HepG2 (cell line): ENCODE measurements around the gene PIP5K1C.

Experiments
- CEBPB ChIP-seq: IDR thresholded peaks from 2 replicates; pipeline ENCODE4 v1.6.1; 2011; ENCODE audit warnings: low read depth, low read length, improper control_type of control experiment, borderline replicate concordance
- FOSL1 ChIP-seq: sonication (generic); formaldehyde crosslinking; IDR thresholded peaks from 2 replicates; pipeline ENCODE4 v1.9.0; 2021; ENCODE audit warnings: missing genetic modification reagents, borderline replicate concordance
- POLR2AphosphoS5 ChIP-seq: IDR thresholded peaks from 2 replicates; pipeline ENCODE4 v1.6.1; 2012; ENCODE audit warnings: low read depth, low read length
- RELA ChIP-seq: sonication (generic); formaldehyde crosslinking; IDR thresholded peaks from 2 replicates; pipeline ENCODE4 v1.4.0; 2020; ENCODE audit warnings: missing genetic modification reagents
- TERF1 ChIP-seq: sonication (generic); formaldehyde crosslinking; IDR thresholded peaks from 2 replicates; pipeline ENCODE4 v1.8.0; 2022; ENCODE audit warnings: mild to moderate bottlenecking, missing genetic modification reagents, moderate library complexity
- ZNF773 ChIP-seq: sonication (generic); formaldehyde crosslinking; IDR thresholded peaks from 2 replicates; pipeline ENCODE4 v1.4.0; 2020; ENCODE audit warnings: missing genetic modification reagents, borderline replicate concordance
- ZSCAN21 ChIP-seq: sonication (generic); formaldehyde crosslinking; IDR thresholded peaks from 2 replicates; pipeline ENCODE4 v1.8.0; 2022; ENCODE audit warnings: mild to moderate bottlenecking, missing genetic modification reagents, moderate library complexity, borderline replicate concordance
- TF ChIP-seq, protein P1 (sequence below): sonication (generic); formaldehyde crosslinking; IDR thresholded peaks from 2 replicates; pipeline ENCODE4 v1.5.0; 2020; ENCODE audit warnings: mild to moderate bottlenecking, missing genetic modification reagents, moderate library complexity
- TF ChIP-seq, protein P2 (sequence below): sonication (generic); formaldehyde crosslinking; IDR thresholded peaks from 2 replicates; pipeline ENCODE4 v1.4.0; 2020; ENCODE audit warnings: missing genetic modification reagents, borderline replicate concordance

DNA sequence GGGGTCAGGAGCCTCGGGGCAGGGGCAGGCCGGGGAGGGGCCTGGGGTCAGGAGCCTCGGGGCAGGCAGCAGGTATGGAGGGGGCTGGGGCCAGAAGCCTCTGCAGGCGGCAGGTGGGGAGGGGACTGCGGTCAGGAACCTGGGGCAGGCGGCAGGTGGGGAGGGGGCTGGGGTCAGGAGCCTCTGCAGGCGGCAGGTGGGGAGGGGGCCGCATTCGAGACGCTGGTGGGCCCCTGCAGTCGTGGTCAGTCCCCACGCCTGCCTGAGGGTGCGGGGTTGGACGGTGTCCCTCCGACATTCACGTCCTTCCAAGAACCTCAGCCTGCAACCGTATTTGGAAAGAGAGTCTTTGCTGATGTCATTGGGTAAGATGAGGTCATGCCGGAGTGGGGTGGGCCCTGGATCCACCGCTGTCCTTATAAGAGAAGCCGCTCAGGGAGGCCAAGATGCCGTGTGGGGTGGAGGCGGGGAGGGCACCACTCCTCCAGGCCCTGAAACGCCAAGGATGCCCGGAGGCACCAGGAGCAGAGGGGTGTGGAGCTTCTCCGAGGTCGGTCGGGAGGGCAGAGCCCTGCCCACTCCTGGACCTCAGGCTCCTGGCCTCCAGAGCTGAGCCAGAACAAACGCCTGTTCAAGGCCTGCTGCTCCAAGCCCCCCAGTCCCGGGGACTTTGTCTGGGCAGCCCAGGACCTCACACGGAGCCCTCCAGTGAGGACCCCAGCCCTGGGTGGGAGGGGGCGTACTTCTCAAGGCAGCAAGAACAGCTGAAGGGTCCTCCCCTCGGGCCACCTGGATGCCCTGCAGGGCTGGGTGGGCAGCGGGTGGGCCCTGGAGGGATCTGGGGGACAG is 30.1 kb downstream of the PIP5K1C start:
- no peak for TF ChIP-seq ZNF773 (CRISPR knock-in tag)
- no peak for TF ChIP-seq FOSL1
- TF ChIP-seq, protein P1, sequence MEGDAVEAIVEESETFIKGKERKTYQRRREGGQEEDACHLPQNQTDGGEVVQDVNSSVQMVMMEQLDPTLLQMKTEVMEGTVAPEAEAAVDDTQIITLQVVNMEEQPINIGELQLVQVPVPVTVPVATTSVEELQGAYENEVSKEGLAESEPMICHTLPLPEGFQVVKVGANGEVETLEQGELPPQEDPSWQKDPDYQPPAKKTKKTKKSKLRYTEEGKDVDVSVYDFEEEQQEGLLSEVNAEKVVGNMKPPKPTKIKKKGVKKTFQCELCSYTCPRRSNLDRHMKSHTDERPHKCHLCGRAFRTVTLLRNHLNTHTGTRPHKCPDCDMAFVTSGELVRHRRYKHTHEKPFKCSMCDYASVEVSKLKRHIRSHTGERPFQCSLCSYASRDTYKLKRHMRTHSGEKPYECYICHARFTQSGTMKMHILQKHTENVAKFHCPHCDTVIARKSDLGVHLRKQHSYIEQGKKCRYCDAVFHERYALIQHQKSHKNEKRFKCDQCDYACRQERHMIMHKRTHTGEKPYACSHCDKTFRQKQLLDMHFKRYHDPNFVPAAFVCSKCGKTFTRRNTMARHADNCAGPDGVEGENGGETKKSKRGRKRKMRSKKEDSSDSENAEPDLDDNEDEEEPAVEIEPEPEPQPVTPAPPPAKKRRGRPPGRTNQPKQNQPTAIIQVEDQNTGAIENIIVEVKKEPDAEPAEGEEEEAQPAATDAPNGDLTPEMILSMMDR (CRISPR knock-in tag): no peak
- no peak for TF ChIP-seq RELA (CRISPR knock-in tag)
- TF ChIP-seq CEBPB: no peak
- no peak for TF ChIP-seq TERF1 (CRISPR knock-in tag)
- no peak for TF ChIP-seq POLR2AphosphoS5
- TF ChIP-seq, protein P2, sequence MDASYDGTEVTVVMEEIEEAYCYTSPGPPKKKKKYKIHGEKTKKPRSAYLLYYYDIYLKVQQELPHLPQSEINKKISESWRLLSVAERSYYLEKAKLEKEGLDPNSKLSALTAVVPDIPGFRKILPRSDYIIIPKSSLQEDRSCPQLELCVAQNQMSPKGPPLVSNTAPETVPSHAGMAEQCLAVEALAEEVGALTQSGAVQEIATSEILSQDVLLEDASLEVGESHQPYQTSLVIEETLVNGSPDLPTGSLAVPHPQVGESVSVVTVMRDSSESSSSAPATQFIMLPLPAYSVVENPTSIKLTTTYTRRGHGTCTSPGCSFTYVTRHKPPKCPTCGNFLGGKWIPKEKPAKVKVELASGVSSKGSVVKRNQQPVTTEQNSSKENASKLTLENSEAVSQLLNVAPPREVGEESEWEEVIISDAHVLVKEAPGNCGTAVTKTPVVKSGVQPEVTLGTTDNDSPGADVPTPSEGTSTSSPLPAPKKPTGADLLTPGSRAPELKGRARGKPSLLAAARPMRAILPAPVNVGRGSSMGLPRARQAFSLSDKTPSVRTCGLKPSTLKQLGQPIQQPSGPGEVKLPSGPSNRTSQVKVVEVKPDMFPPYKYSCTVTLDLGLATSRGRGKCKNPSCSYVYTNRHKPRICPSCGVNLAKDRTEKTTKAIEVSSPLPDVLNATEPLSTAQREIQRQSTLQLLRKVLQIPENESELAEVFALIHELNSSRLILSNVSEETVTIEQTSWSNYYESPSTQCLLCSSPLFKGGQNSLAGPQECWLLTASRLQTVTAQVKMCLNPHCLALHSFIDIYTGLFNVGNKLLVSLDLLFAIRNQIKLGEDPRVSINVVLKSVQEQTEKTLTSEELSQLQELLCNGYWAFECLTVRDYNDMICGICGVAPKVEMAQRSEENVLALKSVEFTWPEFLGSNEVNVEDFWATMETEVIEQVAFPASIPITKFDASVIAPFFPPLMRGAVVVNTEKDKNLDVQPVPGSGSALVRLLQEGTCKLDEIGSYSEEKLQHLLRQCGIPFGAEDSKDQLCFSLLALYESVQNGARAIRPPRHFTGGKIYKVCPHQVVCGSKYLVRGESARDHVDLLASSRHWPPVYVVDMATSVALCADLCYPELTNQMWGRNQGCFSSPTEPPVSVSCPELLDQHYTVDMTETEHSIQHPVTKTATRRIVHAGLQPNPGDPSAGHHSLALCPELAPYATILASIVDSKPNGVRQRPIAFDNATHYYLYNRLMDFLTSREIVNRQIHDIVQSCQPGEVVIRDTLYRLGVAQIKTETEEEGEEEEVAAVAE (CRISPR knock-in tag): no peak
- no peak for TF ChIP-seq ZSCAN21
